GM21723 (cell line): ENCODE measurements around the gene ANTXR2.

ENCODE experiments used
- ATAC-seq: cut with Tn5 transposase; IDR thresholded peaks from one replicate; pipeline ENCODE4 v1.9.1; 2021; ENCODE audit warnings: mild to moderate bottlenecking, moderate library complexity; ENCODE audit not compliant: unreplicated experiment

The ANTXR2 gene

GRCh38 chr4:80092847-80093246 is 19.8 kb upstream of the ANTXR2 start:
- ATAC-seq = no peak

- no peak for ATAC-seq
Measured at GRCh38 chr4:80092088-80092487, 19.1 kb upstream of the ANTXR2 start.

GRCh38 chr4:80091688-80092087 is 18.7 kb upstream of the ANTXR2 start:
- no peak for ATAC-seq

- ATAC-seq = no peak
Measured at GRCh38 chr4:80091184-80091583, 18.2 kb upstream of the ANTXR2 start.

- ATAC-seq = no peak
Measured at GRCh38 chr4:80090090-80090489, 17.1 kb upstream of the ANTXR2 start.

- ATAC-seq = no peak
Measured at GRCh38 chr4:80088471-80088870, 15.4 kb upstream of the ANTXR2 start.

- ATAC-seq = no peak
Measured at GRCh38 chr4:80086296-80086695, 13.3 kb upstream of the ANTXR2 start.

GRCh38 chr4:80085081-80085480 is 12.1 kb upstream of the ANTXR2 start:
- ATAC-seq = no peak

- no peak for ATAC-seq
Measured at GRCh38 chr4:80082693-80083092, 9.7 kb upstream of the ANTXR2 start.

GRCh38 chr4:80081566-80081965 is 8.5 kb upstream of the ANTXR2 start:
- no peak for ATAC-seq

- ATAC-seq = no peak
Measured at GRCh38 chr4:80079255-80079923, 6.4 kb upstream of the ANTXR2 start.

- ATAC-seq = no peak
Measured at GRCh38 chr4:80078346-80079092, 5.5 kb upstream of the ANTXR2 start.

- ATAC-seq = no peak
Measured at GRCh38 chr4:80077639-80078038, 4.6 kb upstream of the ANTXR2 start.

GRCh38 chr4:80076681-80077080 is 3.7 kb upstream of the ANTXR2 start:
- no peak for ATAC-seq

GRCh38 chr4:80075995-80076675 is 3.1 kb upstream of the ANTXR2 start:
- ATAC-seq = no peak

- no peak for ATAC-seq
Measured at GRCh38 chr4:80074651-80075050, 1.6 kb upstream of the ANTXR2 start.

- no peak for ATAC-seq
Measured at GRCh38 chr4:80074069-80074468, 1.0 kb upstream of the ANTXR2 start.

GRCh38 chr4:80073473-80074008 is 512 bp upstream of the ANTXR2 start:
- ATAC-seq = peak; percentile 59

- peak; percentile 26 for ATAC-seq
Measured at GRCh38 chr4:80072228-80072743, 743 bp downstream of the ANTXR2 start.

- ATAC-seq = peak; percentile 33
Measured at GRCh38 chr4:80071604-80072227, 1.3 kb downstream of the ANTXR2 start.
